A549 (cell line): ENCODE data around the gene CYSLTR2. TPM values are rescaled to one million over a fixed set of nuclear protein-coding genes. Genes with fewer than 3 reads are reported as not detected.

Experiments
- ATAC-seq, 2 experiments: fragments of 200-7000 bp in 1 of 2; fragments of >200 bp in 1 of 2; cut with Nextera tagmentation in 1 of 2; cut with Tn5 transposase in 1 of 2; 3 replicates each; pipeline versions ENCODE4 v1.8.0 to v1.9.1; 2018 to 2020; ENCODE audit warnings: mild to moderate bottlenecking in 1 of 2, moderate library complexity in 1 of 2
- CTCF ChIA-PET: fragments of 300-600 bp; sonication (Branson Sonifier 250); formaldehyde crosslinking; extraction: SDS; loops from one replicate; lab custom pipeline; 2021; ENCODE audit warnings: antibody characterized with exemption, inconsistent platforms; lab: Yijun Ruan, JAX
- POLR2A ChIA-PET: fragments of 350-600 bp; formaldehyde crosslinking; extraction: SDS; loops from one replicate; lab custom pipeline; 2021; ENCODE audit warnings: antibody characterized with exemption, inconsistent platforms; lab: Yijun Ruan, JAX
- DNase-seq, 2 experiments: peaks; one replicate each; pipeline versions ENCODE4 v3.0.0 to v3.0.0-alpha.2; 2011 to 2016; ENCODE audit warnings: low read depth in 1 of 2, low spot score in 1 of 2
- FAIRE-seq: peaks from 2 replicates; lab custom pipeline; 2011; peaks lifted over from hg19 to GRCh38; lab: Jason Lieb, UNC
- H3K27ac ChIP-seq, 2 experiments: fragments of >200 bp; sonication (Bioruptor Twin); formaldehyde crosslinking; 3 replicates each; pipeline ENCODE4 v1.5.1; 2016 to 2017
- H3K4me1 ChIP-seq: fragments of >200 bp; sonication (Bioruptor Twin); formaldehyde crosslinking; 3 replicates; pipeline ENCODE4 v1.6.1; 2016
- H3K4me2 ChIP-seq: fragments of >200 bp; sonication (Bioruptor Twin); formaldehyde crosslinking; 3 replicates; pipeline ENCODE4 v1.6.1; 2016
- H3K4me3 ChIP-seq: fragments of >200 bp; sonication (Bioruptor Twin); formaldehyde crosslinking; 3 replicates; pipeline ENCODE4 v1.5.1; 2016
- H3K9me3 ChIP-seq: fragments of >200 bp; sonication (Bioruptor Twin); formaldehyde crosslinking; 3 replicates; pipeline ENCODE4 v1.6.1; 2016
- BHLHE40 ChIP-seq: IDR thresholded peaks from 2 replicates; pipeline ENCODE4 v1.6.1; 2012; ENCODE audit warnings: low read depth, low read length, inconsistent platforms
- CBX8 ChIP-seq: fragments of 200-600 bp; sonication (generic); IDR thresholded peaks from 2 replicates; pipeline ENCODE4 v1.6.1; 2016
- ELK1 ChIP-seq: fragments of 150-350 bp; IDR thresholded peaks from 2 replicates; pipeline ENCODE4 v1.6.1; 2014; ENCODE audit warnings: low read depth, mild to moderate bottlenecking, low read length
- EP300 ChIP-seq, 2 experiments: fragments of >200 bp; sonication (Bioruptor Twin); formaldehyde crosslinking; IDR thresholded peaks; 2 replicates in 1 of 2; 3 replicates in 1 of 2; pipeline ENCODE4 v1.6.1; 2016 to 2017
- ESRRA ChIP-seq: fragments of 150-350 bp; IDR thresholded peaks from 2 replicates; pipeline ENCODE4 v1.6.1; 2014; ENCODE audit warnings: mild to moderate bottlenecking, low read length, borderline replicate concordance
- FOSL2 ChIP-seq, 2 experiments: fragments of 450-650 bp in 1 of 2; fragments of >200 bp in 1 of 2; sonication (Bioruptor Twin) in 1 of 2; formaldehyde crosslinking; IDR thresholded peaks; 2 replicates each; pipeline versions ENCODE4 v1.5.0 to v1.6.1; 2016 to 2020; ENCODE audit warnings: mild to moderate bottlenecking in 1 of 2, moderate library complexity in 1 of 2
- FOXS1 ChIP-seq: fragments of 250-450 bp; sonication (Bioruptor Pico); IDR thresholded peaks from 2 replicates; pipeline ENCODE4 v1.5.0; 2020; ENCODE audit warnings: mild to moderate bottlenecking, moderate library complexity
- GATA3 ChIP-seq: IDR thresholded peaks from 2 replicates; pipeline ENCODE4 v1.6.1; 2012; ENCODE audit warnings: borderline replicate concordance
- HDAC2 ChIP-seq: fragments of 200-600 bp; sonication (generic); IDR thresholded peaks from 2 replicates; pipeline ENCODE4 v1.6.1; 2016
- HOXB5 ChIP-seq: fragments of 250-450 bp; sonication (Bioruptor Pico); IDR thresholded peaks from 2 replicates; pipeline ENCODE4 v1.5.0; 2020; ENCODE audit warnings: mild to moderate bottlenecking, moderate library complexity
- JUNB ChIP-seq: fragments of >200 bp; sonication (Bioruptor Twin); formaldehyde crosslinking; IDR thresholded peaks from 2 replicates; pipeline ENCODE4 v1.6.1; 2016
- KDM5A ChIP-seq: fragments of 200-600 bp; sonication (generic); IDR thresholded peaks from 2 replicates; pipeline ENCODE4 v1.6.1; 2016; ENCODE audit warnings: antibody characterized with exemption, mild to moderate bottlenecking
- MAFK ChIP-seq: fragments of 450-650 bp; IDR thresholded peaks from 2 replicates; pipeline ENCODE4 v1.6.1; 2014; ENCODE audit not compliant: partially characterized antibody
- MAX ChIP-seq: IDR thresholded peaks from 2 replicates; pipeline ENCODE4 v1.6.1; 2012
- MYC ChIP-seq: IDR thresholded peaks from 2 replicates; pipeline ENCODE4 v1.6.1; 2012; ENCODE audit warnings: mild to moderate bottlenecking, inconsistent platforms, low read length, improper control_type of control experiment, borderline replicate concordance
- NPAS2 ChIP-seq: fragments of 250-450 bp; sonication (Bioruptor Pico); IDR thresholded peaks from 2 replicates; pipeline ENCODE4 v1.8.0; 2022; ENCODE audit warnings: mild to moderate bottlenecking, moderate library complexity, borderline replicate concordance
- NR3C1 ChIP-seq: fragments of >200 bp; sonication (Bioruptor Twin); formaldehyde crosslinking; IDR thresholded peaks from 3 replicates; pipeline ENCODE4 v1.6.1; 2017
- POLR2AphosphoS2 ChIP-seq: conservative IDR thresholded peaks from 2 replicates; pipeline ENCODE4 v1.6.1; 2012; ENCODE audit warnings: low read length, improper control_type of control experiment, inconsistent platforms
- RAD21 ChIP-seq, 2 experiments: fragments of >200 bp in 1 of 2; sonication (Bioruptor Twin) in 1 of 2; formaldehyde crosslinking in 1 of 2; IDR thresholded peaks in 1 of 2; conservative IDR thresholded peaks in 1 of 2; 2 replicates in 1 of 2; 3 replicates in 1 of 2; pipeline ENCODE4 v1.6.1; 2012 to 2018; ENCODE audit warnings: inconsistent platforms in 1 of 2
- RARB ChIP-seq: fragments of 250-450 bp; sonication (Bioruptor Pico); IDR thresholded peaks from 2 replicates; pipeline ENCODE4 v1.8.0; 2021; ENCODE audit warnings: mild to moderate bottlenecking, moderate library complexity
- RFX5 ChIP-seq: fragments of 450-650 bp; IDR thresholded peaks from 2 replicates; pipeline ENCODE4 v1.7.1; 2014; ENCODE audit warnings: antibody characterized with exemption, mild to moderate bottlenecking, moderate library complexity
- RNF2 ChIP-seq: fragments of 200-600 bp; sonication (generic); IDR thresholded peaks from 2 replicates; pipeline ENCODE4 v1.6.1; 2016; ENCODE audit warnings: low read depth, mild to moderate bottlenecking, antibody characterized with exemption, moderate library complexity, borderline replicate concordance
- TFCP2L1 ChIP-seq: fragments of 250-450 bp; sonication (Bioruptor Pico); IDR thresholded peaks from 2 replicates; pipeline ENCODE4 v1.5.0; 2021; ENCODE audit warnings: mild to moderate bottlenecking
- TP53 ChIP-seq: fragments of 250-450 bp; sonication (Bioruptor Pico); IDR thresholded peaks from 2 replicates; pipeline ENCODE4 v1.5.0; 2021; ENCODE audit warnings: mild to moderate bottlenecking, moderate library complexity
- WGBS: methylation state at CpG from one replicate; pipeline ENCODE4 v1.1.6; 2017; ENCODE audit errors: missing lambda C conversion rate; 5-methylcytosine and 5-hydroxymethylcytosine counted together
- polyA plus RNA-seq, 4 experiments: library from polyadenylated mRNA; depleted of rRNA in 3 of 4; stranded (reverse); fragments of >200 nt; fragmentation: RNase III in 1 of 4; extraction: RNeasy Plus Mini Kit Qiagen cat#74134 plus additional on column Dnase treatment in 1 of 4; gene quantifications; 2 replicates in 3 of 4; 3 replicates in 1 of 4; pipeline ENCODE4 v1.2.3, GENCODE V29; 2011 to 2017
- TF ChIP-seq, protein P1 (sequence below): fragments of 250-450 bp; sonication (Bioruptor Pico); IDR thresholded peaks from 2 replicates; pipeline ENCODE4 v1.5.0; 2021; ENCODE audit warnings: mild to moderate bottlenecking, moderate library complexity, borderline replicate concordance
- TF ChIP-seq, protein P2 (sequence below): IDR thresholded peaks from 2 replicates; pipeline ENCODE4 v1.6.1; 2012; ENCODE audit warnings: low read depth, borderline replicate concordance
- TF ChIP-seq, protein P3 (sequence below): fragments of >200 bp; sonication (Bioruptor Twin); formaldehyde crosslinking; IDR thresholded peaks from 2 replicates; pipeline ENCODE4 v1.6.1; 2016

Gene CYSLTR2
- polyA plus RNA-seq, 2 of the 4 experiments (the other 2 are of a cell fraction), result not detected

- no peak for FAIRE-seq
- no peak overlapping the region for H3K4me2 ChIP-seq
- 18% methylated on average over 3 of the region's 3 CpGs for WGBS
- no peaks in the 10 kb centered on the region for H3K4me1 ChIP-seq
- no peak for TF ChIP-seq KDM5A
- TF ChIP-seq EP300 (IDR thresholded peaks at IDR 0.05), result no peak
- no peak for TF ChIP-seq CBX8
- TF ChIP-seq, protein P1, sequence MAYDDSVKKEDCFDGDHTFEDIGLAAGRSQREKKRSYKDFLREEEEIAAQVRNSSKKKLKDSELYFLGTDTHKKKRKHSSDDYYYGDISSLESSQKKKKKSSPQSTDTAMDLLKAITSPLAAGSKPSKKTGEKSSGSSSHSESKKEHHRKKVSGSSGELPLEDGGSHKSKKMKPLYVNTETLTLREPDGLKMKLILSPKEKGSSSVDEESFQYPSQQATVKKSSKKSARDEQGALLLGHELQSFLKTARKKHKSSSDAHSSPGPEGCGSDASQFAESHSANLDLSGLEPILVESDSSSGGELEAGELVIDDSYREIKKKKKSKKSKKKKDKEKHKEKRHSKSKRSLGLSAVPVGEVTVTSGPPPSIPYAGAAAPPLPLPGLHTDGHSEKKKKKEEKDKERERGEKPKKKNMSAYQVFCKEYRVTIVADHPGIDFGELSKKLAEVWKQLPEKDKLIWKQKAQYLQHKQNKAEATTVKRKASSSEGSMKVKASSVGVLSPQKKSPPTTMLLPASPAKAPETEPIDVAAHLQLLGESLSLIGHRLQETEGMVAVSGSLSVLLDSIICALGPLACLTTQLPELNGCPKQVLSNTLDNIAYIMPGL (CRISPR knock-in tag), result no peak
- H3K9me3 ChIP-seq, result no peaks in the 10 kb centered on the region
- ChIA-PET POLR2A (no interaction called here), CTCF (no interaction called here)
- no peak for DNase-seq
- H3K4me3 ChIP-seq, result no peak overlapping the region
- no peak overlapping the region for H3K27ac ChIP-seq
- ATAC-seq, result no peak
These were observed 20.0 kb upstream of the CYSLTR2 start for GRCh38 chr13:48633700-48634099.

DNA sequence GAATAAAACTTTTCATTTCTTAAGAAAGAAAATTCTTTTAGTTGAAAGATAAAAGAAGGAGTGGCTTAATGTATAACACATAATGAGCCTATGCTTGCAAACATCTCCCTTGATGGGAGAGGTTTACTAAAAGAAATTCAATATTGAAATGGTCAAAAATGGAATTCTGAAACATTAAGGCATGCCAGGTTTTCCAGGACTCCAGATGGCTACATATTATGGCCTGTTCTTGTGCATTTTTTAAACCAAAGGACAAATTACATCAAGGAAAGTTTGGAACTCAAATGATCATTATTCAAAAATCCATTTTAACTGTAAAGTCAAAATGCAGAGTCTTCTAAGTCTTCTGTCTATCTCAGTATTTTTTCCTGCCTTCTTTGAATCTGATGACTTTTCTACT lies 19.1 kb upstream of the CYSLTR2 start:
- no peaks in the 10 kb centered on the region for H3K9me3 ChIP-seq
- DNase-seq, result no peak
- no peaks in the 10 kb centered on the region for H3K4me1 ChIP-seq
- CTCF ChIA-PET, result no interaction called here
- H3K4me2 ChIP-seq, result no peak overlapping the region
- ATAC-seq, result no peak
- POLR2A ChIA-PET, result no interaction called here
- no peak overlapping the region for H3K4me3 ChIP-seq
- no peak overlapping the region for H3K27ac ChIP-seq
- TF ChIP-seq ESRRA, result no peak
- TF ChIP-seq, protein P2, sequence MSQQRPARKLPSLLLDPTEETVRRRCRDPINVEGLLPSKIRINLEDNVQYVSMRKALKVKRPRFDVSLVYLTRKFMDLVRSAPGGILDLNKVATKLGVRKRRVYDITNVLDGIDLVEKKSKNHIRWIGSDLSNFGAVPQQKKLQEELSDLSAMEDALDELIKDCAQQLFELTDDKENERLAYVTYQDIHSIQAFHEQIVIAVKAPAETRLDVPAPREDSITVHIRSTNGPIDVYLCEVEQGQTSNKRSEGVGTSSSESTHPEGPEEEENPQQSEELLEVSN, result no peak
- no peak for TF ChIP-seq NPAS2 (CRISPR knock-in tag)
- no peak for TF ChIP-seq HOXB5
- no peak for TF ChIP-seq JUNB
- no peak for TF ChIP-seq ELK1
- no peak for TF ChIP-seq BHLHE40
- TF ChIP-seq, protein P3, sequence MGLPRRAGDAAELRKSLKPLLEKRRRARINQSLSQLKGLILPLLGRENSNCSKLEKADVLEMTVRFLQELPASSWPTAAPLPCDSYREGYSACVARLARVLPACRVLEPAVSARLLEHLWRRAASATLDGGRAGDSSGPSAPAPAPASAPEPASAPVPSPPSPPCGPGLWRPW, result no peak
- TF ChIP-seq TP53 (CRISPR knock-in tag), result no peak
- TF ChIP-seq MAFK, result no peak
- no peak for FAIRE-seq

- no peak for FAIRE-seq
These were observed 18.3 kb upstream of the CYSLTR2 start for GRCh38 chr13:48635478-48635877.

DNA sequence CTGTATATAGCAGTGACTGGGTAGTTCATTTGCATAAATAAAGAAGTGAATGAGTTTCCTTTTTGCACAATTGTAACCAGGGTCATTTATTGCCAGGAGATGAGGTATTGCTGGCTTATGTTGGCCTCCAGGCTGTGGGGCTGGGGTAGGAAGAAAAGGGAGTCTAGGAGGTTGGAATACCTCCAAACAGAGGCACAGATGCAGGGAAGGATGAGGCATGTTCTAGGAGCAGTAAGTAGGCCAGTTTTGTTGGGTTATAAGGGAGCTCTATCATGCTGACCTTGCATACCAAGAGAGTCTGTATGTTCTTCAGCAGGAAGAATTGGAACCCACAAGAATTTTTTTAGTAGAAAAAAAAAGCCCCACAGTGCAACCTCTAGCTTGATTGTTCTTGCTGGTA lies 17.2 kb upstream of the CYSLTR2 start:
- Histone ChIP-seq H3K4me1 (no peaks in the 10 kb centered on the region), H3K4me2 (no peak overlapping the region), H3K27ac (no peak overlapping the region), H3K4me3 (no peak overlapping the region), H3K9me3 (no peaks in the 10 kb centered on the region)
- FAIRE-seq (no peak), DNase-seq (no peak), ATAC-seq (no peak)
- POLR2A ChIA-PET, result no interaction called here
- CTCF ChIA-PET, result no interaction called here
- TF ChIP-seq RAD21 (conservative IDR thresholded peaks at IDR 0.05 in 1 of 2, IDR thresholded peaks at IDR 0.05 in 1 of 2), result no peak
- TF ChIP-seq, protein P2, result no peak
- TF ChIP-seq RNF2, result no peak
- TF ChIP-seq FOXS1 (CRISPR knock-in tag), result no peak
- no peak for TF ChIP-seq POLR2AphosphoS2
- no peak for TF ChIP-seq ELK1
- TF ChIP-seq MAX, result no peak
- no peak for TF ChIP-seq HDAC2
- TF ChIP-seq MAFK, result no peak
- no peak for TF ChIP-seq TFCP2L1 (CRISPR knock-in tag)
- TF ChIP-seq BHLHE40, result no peak
- no peak for TF ChIP-seq GATA3
- no peak for TF ChIP-seq RARB (CRISPR knock-in tag)
- TF ChIP-seq FOSL2 (IDR thresholded peaks at IDR 0.05), result no peak
- TF ChIP-seq FOSL2 (CRISPR knock-in tag; IDR thresholded peaks at IDR 0.05), result no peak
- no peak for TF ChIP-seq MYC

More at GRCh38 chr13:48635478-48635877, 18.3 kb upstream of the CYSLTR2 start:
- POLR2A ChIA-PET, result no interaction called here
- Histone ChIP-seq H3K4me1 (no peaks in the 10 kb centered on the region), H3K4me2 (no peak overlapping the region), H3K4me3 (no peak overlapping the region), H3K27ac (no peak overlapping the region), H3K9me3 (no peaks in the 10 kb centered on the region)
- CTCF ChIA-PET, result no interaction called here
- ATAC-seq (no peak), DNase-seq (no peak)
- TF ChIP-seq TFCP2L1 (CRISPR knock-in tag) (no peak), NR3C1 (no peak), RAD21 (conservative IDR thresholded peaks at IDR 0.05 in 1 of 2, IDR thresholded peaks at IDR 0.05 in 1 of 2) (no peak), TP53 (CRISPR knock-in tag) (no peak), RFX5 (no peak), RARB (CRISPR knock-in tag) (no peak)
